GM18507 (cell line): ENCODE measurements around the gene TNRC6B.

Experiments used
- DNase-seq: peaks from one replicate; pipeline ENCODE4 v3.0.0; 2011; ENCODE audit warnings: low read depth; ENCODE audit not compliant: insufficient read length; ENCODE audit errors: extremely low spot score
- FAIRE-seq: peaks from 2 replicates; lab custom pipeline; 2011; peaks lifted over from hg19 to GRCh38; lab: Jason Lieb, UNC

TNRC6B gene

GRCh38 chr22:40332319-40332781 lies 154.6 kb downstream of the TNRC6B start:
- no peak for FAIRE-seq
- DNase-seq = no peak

GRCh38 chr22:40334060-40334459 lies 156.3 kb downstream of the TNRC6B start:
- no peak for DNase-seq
- no peak for FAIRE-seq

- DNase-seq = no peak
- peak; percentile 60 for FAIRE-seq
Observed at GRCh38 chr22:40334899-40335298, 157.2 kb downstream of the TNRC6B start.

DNA sequence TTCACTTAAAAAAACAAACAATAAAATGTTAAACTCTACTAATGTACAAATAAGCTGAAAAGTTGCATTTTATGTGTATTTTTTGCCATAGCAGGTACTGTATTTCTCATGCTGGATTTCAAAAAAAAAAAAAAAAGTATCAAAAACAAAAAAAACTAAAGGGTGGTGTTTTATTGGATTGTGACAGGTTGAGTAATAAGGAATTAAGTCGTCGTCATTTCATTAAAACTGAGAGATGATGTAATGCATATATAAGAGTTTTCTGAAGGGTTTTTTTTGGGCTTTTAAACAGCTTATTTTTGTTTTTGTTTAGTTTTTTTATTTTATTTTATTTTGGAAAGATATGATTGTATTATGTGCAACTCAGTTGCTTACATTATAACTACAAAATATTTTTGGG lies 157.6 kb downstream of the TNRC6B start:
- DNase-seq (no peak), FAIRE-seq (no peak)

GRCh38 chr22:40340044-40340443 lies 162.3 kb downstream of the TNRC6B start:
- DNase-seq (no peak), FAIRE-seq (peak; percentile 50)

DNA sequence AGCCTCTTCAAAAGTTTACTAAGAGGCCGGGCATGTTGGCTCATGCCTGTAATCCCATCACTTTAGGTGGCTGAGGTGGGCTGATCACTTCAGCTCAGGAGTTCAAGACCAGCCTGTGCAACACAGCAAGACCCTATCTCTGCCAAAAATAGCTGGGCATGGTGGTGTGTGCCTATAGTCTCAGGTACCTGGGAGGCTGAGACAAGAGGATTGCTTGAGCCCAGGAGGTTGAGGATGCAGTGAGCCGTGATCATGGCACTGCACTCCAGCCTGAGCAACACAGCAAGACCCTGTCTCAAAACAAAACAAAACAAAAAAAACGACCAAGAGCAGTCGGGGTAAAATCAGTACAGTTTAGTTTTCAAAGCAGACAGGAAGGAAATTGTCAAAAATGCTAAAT lies 163.9 kb downstream of the TNRC6B start:
- FAIRE-seq (no peak), DNase-seq (no peak)

- no peak for FAIRE-seq
- DNase-seq = no peak
Observed at GRCh38 chr22:40342521-40342920, 164.8 kb downstream of the TNRC6B start.

DNA sequence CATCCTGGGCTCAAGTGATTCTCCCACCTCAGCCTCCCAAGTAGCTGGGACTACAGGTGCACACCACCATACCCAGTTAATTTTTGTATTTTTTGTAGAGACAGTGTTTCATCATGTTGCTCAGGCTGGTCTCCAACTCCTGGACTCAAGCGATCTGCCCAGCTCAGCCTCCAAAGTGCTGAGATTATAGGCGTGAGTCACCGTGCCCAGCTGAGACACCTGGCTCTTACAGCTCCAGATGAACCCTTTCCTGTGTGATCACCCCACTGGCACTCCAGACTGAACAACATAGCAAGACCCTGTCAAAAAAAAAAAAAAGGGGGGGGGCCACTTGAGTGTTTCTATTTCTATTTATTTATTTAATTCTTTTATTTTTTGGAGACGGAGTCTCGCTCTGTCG lies 167.5 kb downstream of the TNRC6B start:
- DNase-seq (no peak), FAIRE-seq (no peak)

- FAIRE-seq (peak; percentile 26), DNase-seq (peak; percentile 20)
Observed at GRCh38 chr22:40345815-40346184, 168.1 kb downstream of the TNRC6B start.

DNA sequence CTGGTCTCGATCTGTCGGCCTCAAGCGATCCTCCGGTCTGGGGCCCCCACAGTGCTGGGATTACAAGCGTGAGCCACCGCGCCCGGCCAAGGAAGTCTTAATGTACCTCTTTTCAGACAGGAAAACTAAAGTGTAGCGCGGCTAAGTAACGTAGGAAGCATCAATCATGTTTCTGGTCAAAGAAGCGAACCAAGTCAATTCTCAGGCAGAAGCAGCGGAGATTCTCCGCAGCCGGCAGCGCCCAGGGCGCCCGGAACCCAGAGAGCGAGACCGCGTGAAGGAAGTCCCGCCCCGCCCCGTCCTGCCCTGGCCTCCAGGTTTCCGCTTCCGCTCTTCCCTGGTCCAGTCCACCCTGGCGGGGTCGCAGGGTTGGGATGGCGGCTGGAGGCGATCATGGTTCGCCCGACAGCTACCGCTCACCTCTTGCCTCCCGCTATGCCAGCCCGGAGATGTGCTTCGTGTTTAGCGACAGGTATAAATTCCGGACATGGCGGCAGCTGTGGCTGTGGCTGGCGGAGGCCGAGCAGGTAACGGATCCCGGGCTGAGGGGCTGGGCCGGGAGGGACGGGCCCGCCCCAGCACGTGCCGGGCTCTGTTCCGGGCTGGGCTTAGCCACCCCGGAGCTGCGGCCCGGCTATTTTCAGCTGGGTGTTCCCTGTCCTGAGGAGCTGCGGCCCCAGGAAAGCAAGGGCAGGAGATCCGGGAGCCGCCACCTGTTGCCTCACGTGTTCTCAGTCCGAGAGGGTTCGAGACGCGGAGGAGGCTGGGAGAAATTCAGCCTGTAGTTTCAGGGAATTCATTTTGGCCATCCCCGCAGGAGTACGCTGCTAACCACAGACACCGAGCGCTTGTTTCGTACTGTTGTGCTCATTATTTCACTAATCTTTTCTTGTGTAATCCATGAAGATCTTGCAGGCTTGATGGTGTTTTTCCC lies 168.7 kb downstream of the TNRC6B start, which contains the start of gene ADSL:
TSS of gene ADSL (plus strand) at position 316 of the 934 bp plus-strand sequence. CDS start at position 375, 59 bp downstream.
- peak; percentile 69 for DNase-seq
- FAIRE-seq = peak; percentile 93

DNA sequence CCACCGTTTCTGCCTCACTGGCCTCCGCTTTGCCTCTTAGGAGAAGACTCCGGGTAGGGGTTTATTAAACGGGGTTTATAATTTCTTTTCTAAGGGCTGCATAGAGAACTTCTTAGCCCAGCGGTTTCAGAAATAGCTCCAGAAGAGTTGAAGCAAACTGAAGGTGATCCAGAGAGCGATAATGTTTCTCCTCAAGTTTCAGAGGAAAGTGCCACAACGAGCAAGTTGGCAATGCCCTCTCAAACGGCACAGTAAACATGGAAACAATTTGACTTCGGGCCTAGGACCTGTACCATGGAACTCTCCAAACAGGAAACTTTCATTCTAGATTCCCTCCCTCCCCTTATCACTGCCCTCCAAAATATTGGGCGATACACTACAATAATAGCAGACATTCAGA lies 169.6 kb downstream of the TNRC6B start:
- DNase-seq = no peak
- no peak for FAIRE-seq

GRCh38 chr22:40348025-40348658 lies 170.4 kb downstream of the TNRC6B start:
- FAIRE-seq = peak; percentile 71
- DNase-seq = peak; percentile 54

DNA sequence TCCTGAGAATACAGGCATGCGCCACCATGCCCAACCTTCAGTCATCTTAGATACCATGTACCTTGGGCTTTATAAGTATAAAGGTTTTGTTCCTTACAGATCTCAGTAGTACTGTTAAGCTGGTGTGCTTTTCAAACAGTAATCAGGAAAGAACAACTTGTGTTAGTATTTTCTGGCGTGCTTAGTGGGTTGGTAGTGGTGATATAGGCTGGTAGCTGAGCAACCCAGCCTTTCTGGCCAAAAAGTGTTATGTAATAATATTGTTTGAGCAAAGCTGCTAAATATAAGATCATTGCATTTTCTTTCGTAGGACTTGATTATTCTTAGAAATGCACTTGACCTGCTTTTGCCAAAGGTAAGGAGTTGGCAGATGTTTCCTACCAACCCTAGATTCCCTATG lies 175.0 kb downstream of the TNRC6B start:
- FAIRE-seq (no peak), DNase-seq (no peak)

DNA sequence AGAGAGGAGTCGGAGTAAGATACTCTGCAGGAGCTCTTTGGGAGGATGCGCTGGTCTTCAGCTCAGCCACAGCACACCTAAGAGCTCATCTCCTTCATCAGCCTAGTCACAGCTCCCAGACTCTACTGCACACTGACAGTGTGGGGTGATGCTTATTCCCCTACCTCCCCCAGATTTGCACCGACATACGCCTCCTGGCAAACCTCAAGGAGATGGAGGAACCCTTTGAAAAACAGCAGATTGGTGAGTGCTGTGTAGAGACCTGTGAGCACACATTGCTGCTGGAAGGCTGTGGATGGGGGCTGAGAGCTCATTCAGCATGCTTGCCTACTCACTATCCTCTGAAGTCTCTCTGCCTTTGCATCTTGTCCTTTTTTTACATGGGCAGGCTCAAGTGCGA lies 183.4 kb downstream of the TNRC6B start:
- FAIRE-seq (no peak), DNase-seq (no peak)

DNA sequence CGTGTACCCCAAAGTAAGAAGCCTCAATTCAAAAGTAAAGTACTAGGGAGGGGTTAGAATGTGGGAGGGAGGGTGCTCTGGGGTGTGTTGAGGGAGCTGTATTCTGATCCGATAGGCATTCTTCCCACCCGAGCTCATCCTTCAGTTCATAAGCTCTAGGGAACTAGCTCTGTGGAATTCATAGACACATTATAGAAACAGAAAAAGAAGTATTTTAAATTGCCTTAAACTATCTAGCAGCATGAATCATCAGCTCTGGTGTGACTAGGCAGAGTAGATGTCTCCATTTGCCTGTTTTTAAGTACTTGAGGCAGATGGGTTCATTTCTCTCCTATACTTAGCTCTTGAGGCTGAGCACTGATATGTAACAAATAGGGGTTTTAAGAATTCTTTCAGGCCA lies 185.3 kb downstream of the TNRC6B start:
- FAIRE-seq (no peak), DNase-seq (no peak)

DNA sequence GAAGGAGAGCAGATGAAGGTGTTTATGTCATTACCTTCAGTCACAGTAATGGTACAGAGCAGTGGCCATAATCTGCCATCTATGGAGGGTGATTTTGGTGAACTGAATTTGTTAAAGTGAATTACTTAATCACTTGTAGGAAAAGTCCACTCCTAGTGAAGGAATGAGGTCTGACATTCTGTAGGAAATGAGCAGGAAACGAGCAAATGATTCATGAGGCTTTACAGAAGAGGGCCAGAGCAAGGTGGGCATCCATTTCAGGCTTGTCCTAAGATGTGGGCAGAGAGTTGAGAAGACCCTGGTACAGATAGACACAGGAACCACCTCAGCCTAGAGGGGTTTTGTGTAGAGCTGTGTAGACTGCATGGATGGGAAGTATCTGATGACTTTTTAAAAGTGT lies 186.7 kb downstream of the TNRC6B start:
- DNase-seq (no peak), FAIRE-seq (no peak)

DNA sequence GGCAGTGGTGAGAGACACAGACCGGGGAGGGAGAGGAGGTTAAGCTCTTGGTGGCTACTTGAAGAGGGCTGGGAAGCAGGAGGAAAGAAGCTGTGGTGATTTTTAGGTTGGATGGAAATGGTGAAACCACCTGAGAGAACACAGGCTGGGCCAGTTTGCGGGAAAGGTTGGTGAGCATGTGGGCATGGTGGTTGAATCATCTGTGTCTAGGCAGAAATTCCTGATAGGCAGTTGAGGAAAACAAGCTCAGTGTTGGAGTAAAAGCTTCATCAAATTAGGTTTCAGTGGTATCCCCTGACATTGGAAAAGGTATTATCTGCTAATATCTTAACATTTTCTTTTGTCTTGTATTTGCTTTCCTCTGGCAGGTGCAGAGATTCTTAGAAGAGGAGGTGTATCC lies 188.3 kb downstream of the TNRC6B start:
- no peak for DNase-seq
- FAIRE-seq = no peak

- FAIRE-seq (no peak), DNase-seq (no peak)
Observed at GRCh38 chr22:40367342-40367741, 189.6 kb downstream of the TNRC6B start.

DNA sequence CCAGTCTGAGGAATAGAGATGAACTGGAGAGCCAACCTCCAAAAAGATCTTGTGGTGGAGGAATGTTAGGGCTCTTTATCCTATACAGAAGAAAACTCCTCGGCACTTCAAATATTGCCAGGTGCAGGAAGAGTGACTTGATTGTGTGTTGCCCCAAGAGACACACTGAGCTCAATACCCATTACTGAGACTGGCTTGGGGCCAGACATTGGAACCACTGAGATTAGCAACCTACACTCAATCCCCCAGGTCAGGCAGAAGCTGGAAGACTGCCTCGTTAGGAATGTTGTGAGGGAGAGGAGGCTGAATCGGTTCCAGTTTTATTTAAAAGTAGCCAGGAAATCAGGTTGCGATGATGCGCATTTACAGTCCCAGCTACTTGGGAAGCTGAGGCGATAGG lies 190.3 kb downstream of the TNRC6B start:
- DNase-seq (no peak), FAIRE-seq (no peak)

DNA sequence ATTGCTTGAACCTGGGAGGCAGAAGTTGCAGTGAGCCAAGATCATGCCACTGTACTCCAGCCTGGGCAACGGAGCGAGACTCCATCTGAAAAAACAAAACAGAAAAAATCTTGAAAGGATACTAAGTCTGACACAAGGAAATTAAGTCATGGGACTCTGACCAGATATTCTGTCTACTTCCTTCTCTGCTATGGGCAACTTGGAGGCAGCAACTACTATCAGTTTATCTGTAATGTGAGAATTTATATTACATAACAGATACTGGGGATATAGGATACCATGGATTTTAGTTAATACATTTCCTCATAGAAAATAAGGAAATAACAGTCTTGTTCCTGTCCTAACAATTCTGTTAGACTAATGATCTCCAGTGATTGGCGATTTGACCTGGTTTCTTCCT lies 191.1 kb downstream of the TNRC6B start:
- DNase-seq = no peak
- no peak for FAIRE-seq

GRCh38 chr22:40374567-40374966 lies 196.8 kb downstream of the TNRC6B start:
- no peak for FAIRE-seq
- no peak for DNase-seq
